ENCODE data around the gene PTCH1.

PTCH1 gene

DNA sequence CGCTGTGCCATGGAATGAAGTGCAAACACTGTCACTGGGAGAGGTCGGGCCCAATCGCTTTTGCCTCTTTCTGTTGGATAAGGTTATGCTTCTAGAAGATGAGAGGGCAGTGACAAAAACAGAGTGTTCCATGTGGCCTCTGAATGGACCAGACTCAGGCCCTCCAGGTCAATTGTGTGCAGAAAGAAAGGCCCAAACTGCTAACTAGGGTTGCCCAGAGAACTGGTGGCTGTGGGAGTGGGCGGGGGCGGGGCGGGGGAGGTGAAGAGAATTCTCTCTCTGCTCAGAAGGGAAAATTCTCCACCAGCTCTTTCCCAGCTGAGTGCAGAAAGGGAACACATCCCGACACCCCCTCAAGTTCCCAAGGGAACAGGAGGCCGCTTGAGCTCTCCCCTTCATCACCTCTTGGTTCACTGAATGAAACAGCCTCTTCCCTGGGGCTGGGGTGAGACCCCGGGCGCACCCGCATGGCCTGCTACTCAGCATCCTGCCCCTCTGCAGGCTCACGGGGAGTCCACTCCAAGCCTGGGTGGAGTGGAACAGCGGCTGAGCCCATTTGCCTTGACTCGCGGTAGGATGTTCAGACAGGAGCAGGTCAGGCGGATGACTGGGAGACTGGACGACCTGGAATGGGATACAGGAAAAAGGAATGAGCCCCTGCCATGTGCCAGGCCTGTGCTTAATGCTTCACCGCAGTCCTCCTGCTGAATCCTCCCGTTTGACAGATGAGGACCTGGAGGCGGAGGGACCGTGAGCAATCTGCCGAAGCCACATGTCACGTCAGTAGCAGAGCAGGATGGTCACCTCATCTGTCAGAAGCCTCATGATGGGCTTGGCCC lies 105.5 kb downstream of the PTCH1 start:
- no peaks in the 10 kb centered on the region for H3K79me2 ChIP-seq (ENCODE audit: insufficient read depth, low read length)
- H4K20me1 ChIP-seq (ENCODE audit: insufficient read depth, low read length) = no peaks in the 10 kb centered on the region
- H3K9me3 ChIP-seq (ENCODE audit: insufficient read depth, low read length, severe bottlenecking) = no peaks in the 10 kb centered on the region
- H2AFZ ChIP-seq (ENCODE audit: low read depth, low read length) = no peak overlapping the region
- no peak overlapping the region for H3K9ac ChIP-seq (ENCODE audit: low read depth, low read length)
- DNase-seq (no peak), ATAC-seq (ENCODE audit: insufficient read depth, low read depth) (no peak)
- H3K27me3 ChIP-seq (ENCODE audit: insufficient read depth, low read length, poor library complexity) = peaks cover 7% of the 10 kb centered on the region
- no peak overlapping the region for H3K27ac ChIP-seq (ENCODE audit: low read length)
- no peaks in the 10 kb centered on the region for H3K36me3 ChIP-seq (ENCODE audit: insufficient read depth, low read length)
- H3K4me2 ChIP-seq (ENCODE audit: insufficient read depth, low read length) = no peak overlapping the region
- TF ChIP-seq CTCF (IDR thresholded peaks at IDR 0.05; ENCODE audit: borderline replicate concordance, extremely low read depth, low read length, poor library complexity, severe bottlenecking) (no peak), EZH2 (IDR thresholded peaks at IDR 0.05; ENCODE audit: borderline replicate concordance, low read depth, low read length, severe bottlenecking) (no peak)
- H3K4me3 ChIP-seq (ENCODE audit: low read depth in 1 of 2, low read length in 2 of 2) = no peak overlapping the region
- H3K4me1 ChIP-seq (ENCODE audit: insufficient read depth, low read length) = no peaks in the 10 kb centered on the region

DNA sequence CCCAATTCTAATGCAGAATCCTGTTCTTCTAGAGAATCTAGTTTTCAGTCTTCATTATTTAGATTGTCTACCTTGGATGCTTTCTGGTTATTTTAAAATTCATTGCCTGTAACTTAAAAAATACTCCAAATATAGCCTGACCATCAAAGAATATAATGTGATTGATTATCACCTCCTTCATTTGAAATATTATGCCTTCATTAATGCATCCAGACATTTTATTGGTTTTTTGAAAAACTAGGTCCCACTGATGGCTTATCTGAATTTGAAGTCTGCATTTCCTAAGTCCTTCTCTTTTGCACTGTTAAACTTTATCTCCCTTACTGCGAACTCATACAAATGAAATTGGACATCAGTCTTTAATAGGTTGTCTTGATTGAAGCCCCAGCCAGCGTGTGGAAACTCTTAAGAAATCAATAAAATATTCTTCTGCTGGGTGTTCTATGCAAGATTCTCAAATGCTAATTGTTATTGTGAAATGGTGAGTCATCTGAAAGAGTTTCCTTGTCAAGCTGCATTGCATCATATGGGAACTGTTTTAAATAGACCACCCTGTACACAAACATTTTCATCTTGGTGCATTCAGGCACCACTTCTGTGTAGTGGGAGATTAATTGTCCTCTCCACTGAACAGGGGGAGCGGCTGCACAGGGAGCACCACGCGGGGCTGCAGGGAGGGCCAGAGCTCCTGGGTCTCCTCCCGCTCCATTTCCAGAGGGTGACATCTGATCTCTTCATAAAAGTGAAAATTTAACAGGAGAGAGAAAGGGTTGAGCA lies 106.9 kb downstream of the PTCH1 start:
- no peak overlapping the region for H3K4me2 ChIP-seq (ENCODE audit: insufficient read depth, low read length)
- no peak overlapping the region for H3K27ac ChIP-seq (ENCODE audit: low read length)
- H3K4me3 ChIP-seq (ENCODE audit: low read depth in 1 of 2, low read length in 2 of 2) = no peak overlapping the region
- no peak overlapping the region for H2AFZ ChIP-seq (ENCODE audit: low read depth, low read length)
- H4K20me1 ChIP-seq (ENCODE audit: insufficient read depth, low read length) = no peaks in the 10 kb centered on the region
- TF ChIP-seq CTCF (IDR thresholded peaks at IDR 0.05; ENCODE audit: borderline replicate concordance, extremely low read depth, low read length, poor library complexity, severe bottlenecking) (no peak), EZH2 (IDR thresholded peaks at IDR 0.05; ENCODE audit: borderline replicate concordance, low read depth, low read length, severe bottlenecking) (no peak)
- no peak overlapping the region for H3K9ac ChIP-seq (ENCODE audit: low read depth, low read length)
- no peaks in the 10 kb centered on the region for H3K36me3 ChIP-seq (ENCODE audit: insufficient read depth, low read length)
- DNase-seq (no peak), ATAC-seq (ENCODE audit: insufficient read depth, low read depth) (no peak)
- H3K79me2 ChIP-seq (ENCODE audit: insufficient read depth, low read length) = no peaks in the 10 kb centered on the region
- H3K4me1 ChIP-seq (ENCODE audit: insufficient read depth, low read length) = no peaks in the 10 kb centered on the region
- H3K27me3 ChIP-seq (ENCODE audit: insufficient read depth, low read length, poor library complexity) = no peaks in the 10 kb centered on the region
- H3K9me3 ChIP-seq (ENCODE audit: insufficient read depth, low read length, severe bottlenecking) = no peaks in the 10 kb centered on the region

DNA sequence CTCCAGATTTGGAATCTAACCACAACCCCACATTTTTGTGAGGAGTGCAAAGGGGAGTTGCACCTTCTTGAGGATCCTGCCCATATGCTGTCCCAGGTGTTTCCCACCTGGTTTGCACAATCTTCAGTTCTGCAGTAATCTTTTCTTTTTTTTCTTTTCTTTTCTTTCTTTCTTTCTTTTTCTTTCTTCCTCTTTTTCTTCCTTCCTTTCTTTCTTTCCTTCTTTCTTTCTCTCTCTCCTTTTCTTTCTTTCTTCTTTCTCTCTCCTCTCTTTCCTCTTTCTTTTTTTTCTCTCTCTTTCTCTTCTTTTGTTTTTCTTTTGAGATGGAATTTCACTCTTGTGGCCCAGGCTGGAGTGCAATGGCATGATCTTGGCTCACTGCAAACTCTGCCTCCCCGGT lies 109.2 kb downstream of the PTCH1 start:
- Histone ChIP-seq H3K27me3 (ENCODE audit: insufficient read depth, low read length, poor library complexity) (no peaks in the 10 kb centered on the region), H3K4me2 (ENCODE audit: insufficient read depth, low read length) (no peak overlapping the region), H4K20me1 (ENCODE audit: insufficient read depth, low read length) (no peaks in the 10 kb centered on the region), H2AFZ (ENCODE audit: low read depth, low read length) (no peak overlapping the region), H3K9ac (ENCODE audit: low read depth, low read length) (no peak overlapping the region), H3K9me3 (ENCODE audit: insufficient read depth, low read length, severe bottlenecking) (no peaks in the 10 kb centered on the region), H3K36me3 (ENCODE audit: insufficient read depth, low read length) (no peaks in the 10 kb centered on the region), H3K27ac (ENCODE audit: low read length) (no peak overlapping the region), H3K79me2 (ENCODE audit: insufficient read depth, low read length) (no peaks in the 10 kb centered on the region), H3K4me1 (ENCODE audit: insufficient read depth, low read length) (no peaks in the 10 kb centered on the region), H3K4me3 (ENCODE audit: low read depth in 1 of 2, low read length in 2 of 2) (no peak overlapping the region)
- TF ChIP-seq EZH2 (IDR thresholded peaks at IDR 0.05; ENCODE audit: borderline replicate concordance, low read depth, low read length, severe bottlenecking) (no peak), CTCF (IDR thresholded peaks at IDR 0.05; ENCODE audit: borderline replicate concordance, extremely low read depth, low read length, poor library complexity, severe bottlenecking) (no peak)
- ATAC-seq (ENCODE audit: insufficient read depth, low read depth) (no peak), DNase-seq (no peak)
